Caco-2 (cell line): ENCODE measurements around the gene COG3. TPM values are rescaled to one million over a fixed set of nuclear protein-coding genes. Genes with fewer than 3 reads are reported as not detected.

Experiments
- BruUV-seq: library from RNA; stranded (reverse); fragments of 400-500 nt; replicated peaks from 2 replicates; lab custom pipeline; 2021; lab: Mats Ljungman, UMichigan
- CTCF ChIA-PET: fragments of 300-600 bp; sonication (Branson Sonifier 250); formaldehyde crosslinking; loops from one replicate; lab custom pipeline; 2022; ENCODE audit warnings: antibody characterized with exemption; lab: Charles Lee
- POLR2A ChIA-PET: fragments of 300-600 bp; sonication (Branson Sonifier 250); formaldehyde crosslinking; loops from one replicate; lab custom pipeline; 2022; ENCODE audit warnings: antibody characterized with exemption; lab: Charles Lee
- DNase-seq, 2 experiments: peaks; one replicate each; pipeline versions ENCODE4 v3.0.0 to v3.0.0-alpha.2; 2020 to 2022
- H3K27me3 ChIP-seq: replicated peaks from 2 replicates; pipeline ENCODE4 v1.6.0; 2011; ENCODE audit warnings: low read length; ENCODE audit not compliant: control insufficient read depth, insufficient read depth
- H3K36me3 ChIP-seq: 2 replicates; pipeline ENCODE4 v1.5.1; 2011; ENCODE audit warnings: low read length; ENCODE audit not compliant: control insufficient read depth, insufficient read depth
- H3K4me1 ChIP-seq: fragments of 250-450 bp; sonication (Bioruptor Pico); 2 replicates; pipeline ENCODE4 v1.5.1; 2020; ENCODE audit warnings: mild to moderate bottlenecking
- H3K4me3 ChIP-seq: 2 replicates; pipeline ENCODE4 v1.5.1; 2011; ENCODE audit warnings: low read depth, mild to moderate bottlenecking, control low read depth, low read length
- H3K9me3 ChIP-seq: fragments of 250-450 bp; sonication (Bioruptor Pico); 2 replicates; pipeline ENCODE4 v1.5.1; 2020; ENCODE audit warnings: mild to moderate bottlenecking, moderate library complexity
- H3K27ac Mint-ChIP-seq: one replicate; pipeline ENCODE4 v1.8.0; 2022; ENCODE audit warnings: mixed read lengths; ENCODE audit not compliant: unreplicated experiment
- H3K27me3 Mint-ChIP-seq: one replicate; pipeline ENCODE4 v1.8.0; 2022; ENCODE audit warnings: mixed read lengths; ENCODE audit not compliant: insufficient read depth, unreplicated experiment
- H3K36me3 Mint-ChIP-seq: one replicate; pipeline ENCODE4 v1.8.0; 2022; ENCODE audit warnings: mild to moderate bottlenecking, mixed read lengths; ENCODE audit not compliant: insufficient read depth, unreplicated experiment
- H3K4me1 Mint-ChIP-seq: one replicate; pipeline ENCODE4 v1.8.0; 2022; ENCODE audit warnings: low read depth, mixed read lengths; ENCODE audit not compliant: unreplicated experiment
- H3K4me3 Mint-ChIP-seq: one replicate; pipeline ENCODE4 v1.8.0; 2022; ENCODE audit warnings: mild to moderate bottlenecking, moderate library complexity, mixed read lengths; ENCODE audit not compliant: unreplicated experiment
- H3K9me3 Mint-ChIP-seq: one replicate; pipeline ENCODE4 v1.8.0; 2022; ENCODE audit warnings: mixed read lengths; ENCODE audit not compliant: unreplicated experiment
- intact Hi-C: fragments of 100-400 bp; cut with micrococcal nuclease; formaldehyde crosslinking; loops from one replicate; pipeline ENCODE4 v1.10.0; 2022; ENCODE audit not compliant: unreplicated experiment
- total RNA-seq: library from RNA; stranded (reverse); gene quantifications from 2 replicates; pipeline ENCODE4 v1.2.3, GENCODE V29; 2022
- TF ChIP-seq, protein P1 (sequence below), 2 experiments: fragments of 200-600 bp in 1 of 2; IDR thresholded peaks; 1 replicate in 1 of 2; 2 replicates in 1 of 2; pipeline versions ENCODE4 v1.5.1 to v1.8.0; 2011 to 2022; ENCODE audit warnings: antibody characterized with exemption in 1 of 2, control low read depth in 1 of 2, inconsistent platforms in 1 of 2, low read depth in 1 of 2, low read length in 1 of 2, mild to moderate bottlenecking in 1 of 2, moderate library complexity in 1 of 2; ENCODE audit not compliant: insufficient read depth in 1 of 2, severe bottlenecking in 1 of 2, unreplicated experiment in 1 of 2

Gene COG3
- total RNA-seq, 1 experiment from 2014 or later, result 35.8 TPM

DNA sequence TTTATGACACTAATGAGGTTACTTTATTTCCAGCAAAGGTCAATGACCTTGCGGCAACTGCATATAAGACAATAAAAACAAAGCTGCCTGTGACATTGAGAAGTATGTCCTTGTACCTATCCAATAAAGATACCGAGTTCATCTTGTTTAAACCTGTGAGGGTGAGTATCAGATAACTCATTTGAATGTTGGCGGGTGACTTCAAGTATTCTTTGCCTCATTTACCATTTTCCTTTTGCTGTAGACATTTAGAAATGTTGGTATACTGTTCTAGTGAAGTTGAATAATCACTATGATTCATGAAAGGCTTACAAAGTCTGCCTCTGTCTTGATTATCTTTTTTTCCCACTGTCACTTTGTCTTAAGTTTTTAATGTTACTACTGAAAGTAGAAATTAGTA, 65.0 kb downstream of the COG3 start:
- POLR2A ChIA-PET, result no interaction called here
- BruUV-seq, result no TSS peak
- H3K4me1 Mint-ChIP-seq, result peaks cover 46% of the 10 kb centered on the region

DNA sequence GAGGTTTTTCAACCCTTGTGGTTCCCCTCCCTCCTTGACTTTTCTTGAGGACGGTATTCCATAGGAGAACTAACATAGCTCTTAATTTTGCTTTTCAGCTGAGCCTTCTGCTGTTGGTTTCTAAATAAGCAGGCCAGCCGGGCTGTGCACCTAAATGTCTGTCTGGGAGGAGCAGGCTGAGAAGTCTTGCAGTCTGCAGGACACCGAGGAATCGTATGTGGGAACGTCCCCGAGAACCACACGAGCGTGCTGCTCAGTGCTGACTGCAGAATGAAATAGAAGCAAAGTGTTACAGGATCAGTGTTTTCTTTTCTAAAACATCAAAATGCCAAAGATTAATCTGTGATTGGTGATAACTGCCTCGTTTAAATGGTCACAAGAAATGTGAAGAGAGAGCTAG, 69.9 kb downstream of the COG3 start:
- TF ChIP-seq, protein P1, sequence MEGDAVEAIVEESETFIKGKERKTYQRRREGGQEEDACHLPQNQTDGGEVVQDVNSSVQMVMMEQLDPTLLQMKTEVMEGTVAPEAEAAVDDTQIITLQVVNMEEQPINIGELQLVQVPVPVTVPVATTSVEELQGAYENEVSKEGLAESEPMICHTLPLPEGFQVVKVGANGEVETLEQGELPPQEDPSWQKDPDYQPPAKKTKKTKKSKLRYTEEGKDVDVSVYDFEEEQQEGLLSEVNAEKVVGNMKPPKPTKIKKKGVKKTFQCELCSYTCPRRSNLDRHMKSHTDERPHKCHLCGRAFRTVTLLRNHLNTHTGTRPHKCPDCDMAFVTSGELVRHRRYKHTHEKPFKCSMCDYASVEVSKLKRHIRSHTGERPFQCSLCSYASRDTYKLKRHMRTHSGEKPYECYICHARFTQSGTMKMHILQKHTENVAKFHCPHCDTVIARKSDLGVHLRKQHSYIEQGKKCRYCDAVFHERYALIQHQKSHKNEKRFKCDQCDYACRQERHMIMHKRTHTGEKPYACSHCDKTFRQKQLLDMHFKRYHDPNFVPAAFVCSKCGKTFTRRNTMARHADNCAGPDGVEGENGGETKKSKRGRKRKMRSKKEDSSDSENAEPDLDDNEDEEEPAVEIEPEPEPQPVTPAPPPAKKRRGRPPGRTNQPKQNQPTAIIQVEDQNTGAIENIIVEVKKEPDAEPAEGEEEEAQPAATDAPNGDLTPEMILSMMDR (IDR thresholded peaks at IDR 0.05; ENCODE audit: insufficient read depth in 1 of 2, low read depth in 1 of 2, low read length in 1 of 2, severe bottlenecking in 1 of 2, unreplicated experiment in 1 of 2), result no peak
- CTCF ChIA-PET, result no interaction called here
- Histone ChIP-seq H3K4me3 (no peak overlapping the region), H3K9me3 (peaks cover 3% of the 10 kb centered on the region; the same call in 1 of the 2 replicates), H3K4me1 (peaks cover 9% of the 10 kb centered on the region), H3K27me3 (no peaks in the 10 kb centered on the region), H3K36me3 (peaks cover 1% of the 10 kb centered on the region; the same call in 1 of the 2 replicates)
- POLR2A ChIA-PET, result no interaction called here
- peaks cover 90% of the 10 kb centered on the region for H3K36me3 Mint-ChIP-seq
- H3K9me3 Mint-ChIP-seq, result no peaks in the 10 kb centered on the region
- BruUV-seq, result no TSS peak
- H3K27ac Mint-ChIP-seq, result peak overlapping the region; percentile 3
- H3K27me3 Mint-ChIP-seq, result no peaks in the 10 kb centered on the region
- peaks cover 14% of the 10 kb centered on the region for H3K4me1 Mint-ChIP-seq
- intact Hi-C loops, result no loop called here
- DNase-seq, result no peak
- H3K4me3 Mint-ChIP-seq, result no peak overlapping the region

More for the DNA sequence above, 65.0 kb downstream of the COG3 start:
- H3K27me3 Mint-ChIP-seq, result no peaks in the 10 kb centered on the region
- Histone ChIP-seq H3K36me3 (peaks cover 1% of the 10 kb centered on the region; the same call in 1 of the 2 replicates), H3K4me1 (peaks cover 49% of the 10 kb centered on the region), H3K27me3 (no peaks in the 10 kb centered on the region), H3K4me3 (no peak overlapping the region), H3K9me3 (peaks cover 6% of the 10 kb centered on the region; the same call in 1 of the 2 replicates)
- intact Hi-C loops, result no loop called here
- peak overlapping the region; percentile 93 for H3K27ac Mint-ChIP-seq
- no peak overlapping the region for H3K4me3 Mint-ChIP-seq
- DNase-seq, result no peak
- TF ChIP-seq, protein P1 (IDR thresholded peaks at IDR 0.05; ENCODE audit: insufficient read depth in 1 of 2, low read depth in 1 of 2, low read length in 1 of 2, severe bottlenecking in 1 of 2, unreplicated experiment in 1 of 2), result no peak
- peaks cover 86% of the 10 kb centered on the region for H3K36me3 Mint-ChIP-seq
- no peaks in the 10 kb centered on the region for H3K9me3 Mint-ChIP-seq
- CTCF ChIA-PET, result no interaction called here

DNA sequence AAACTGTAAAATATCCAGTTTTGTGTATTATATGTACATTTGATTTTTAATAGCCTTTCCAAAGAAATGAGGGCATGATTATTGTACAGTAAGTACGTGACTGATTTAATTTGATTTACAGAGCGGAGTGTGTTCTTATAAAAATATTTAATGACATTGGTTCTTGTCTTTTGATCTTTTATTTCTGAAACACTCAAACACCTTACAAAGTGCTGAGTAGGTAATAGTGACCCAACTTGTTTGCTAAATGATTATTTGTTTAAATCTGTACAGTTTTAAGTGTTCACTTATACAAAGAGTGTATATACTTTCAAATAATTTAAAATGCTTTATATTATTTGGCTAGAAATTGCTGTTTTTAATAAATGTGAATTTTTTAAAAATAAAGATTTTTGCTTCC, 71.5 kb downstream of the COG3 start:
- TF ChIP-seq, protein P1 (IDR thresholded peaks at IDR 0.05; ENCODE audit: insufficient read depth in 1 of 2, low read depth in 1 of 2, low read length in 1 of 2, severe bottlenecking in 1 of 2, unreplicated experiment in 1 of 2), result no peak
- BruUV-seq, result no TSS peak
- Histone ChIP-seq H3K27me3 (no peaks in the 10 kb centered on the region), H3K36me3 (no peaks in the 10 kb centered on the region), H3K9me3 (no peaks in the 10 kb centered on the region), H3K4me1 (no peaks in the 10 kb centered on the region; the same call in 1 of the 2 replicates), H3K4me3 (no peak overlapping the region)
- POLR2A ChIA-PET, result no interaction called here
- Mint-ChIP-seq H3K9me3 (no peaks in the 10 kb centered on the region), H3K27ac (no peak overlapping the region), H3K27me3 (no peaks in the 10 kb centered on the region), H3K36me3 (peaks cover 80% of the 10 kb centered on the region), H3K4me1 (peaks cover 13% of the 10 kb centered on the region), H3K4me3 (no peak overlapping the region)
- DNase-seq, result no peak
- intact Hi-C loops, result no loop called here
- CTCF ChIA-PET, result no interaction called here
